ENCODE measurements around the gene KCNN1.

Gene KCNN1

GRCh38 chr19:17946965-17947784, 19.7 kb upstream of the KCNN1 start:
- in situ Hi-C loops (cut with MboI; ENCODE audit: low sequenced_read_pairs): loop anchor here (5.0 kb wide), 1 partner anchor 45 kb away; no protein-coding TSS in a partner anchor

DNA sequence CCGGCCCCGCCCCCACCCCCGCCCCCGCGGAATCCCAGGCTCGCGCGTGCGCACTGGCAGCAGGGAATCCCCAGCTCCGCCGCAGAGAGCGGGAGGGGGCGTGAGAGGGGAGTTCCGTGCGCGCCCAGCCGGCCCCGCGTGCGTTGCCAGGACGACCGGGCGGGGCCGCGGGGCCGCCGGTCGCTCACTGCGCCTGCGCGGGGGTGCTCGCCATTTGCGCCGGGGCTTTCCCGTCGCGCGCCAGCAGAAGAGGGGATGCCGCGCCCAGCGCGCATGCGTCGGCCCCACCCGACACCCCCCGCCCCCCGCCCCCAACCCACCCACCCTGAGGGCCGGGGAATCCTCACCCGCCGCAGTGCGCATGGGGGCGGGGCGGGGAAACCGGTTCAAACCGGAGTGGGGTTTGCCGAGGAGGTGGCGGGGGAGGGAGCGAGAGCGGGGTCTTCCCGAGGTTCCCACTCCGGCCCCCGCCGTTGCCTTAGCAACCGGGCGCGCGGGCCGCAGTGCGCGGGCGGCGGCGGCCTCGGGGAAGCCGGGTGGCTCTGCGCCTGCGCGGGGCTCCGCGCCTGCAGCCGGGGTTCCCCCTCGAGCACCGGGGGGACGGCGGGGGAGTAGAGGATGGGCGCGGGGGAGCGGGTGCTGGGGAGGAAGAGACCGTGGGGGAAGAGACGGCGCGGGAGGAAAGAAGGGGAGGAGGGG, 18.9 kb upstream of the KCNN1 start:
- in situ Hi-C loops (cut with MboI; ENCODE audit: low sequenced_read_pairs): loop anchor here (5.0 kb wide), 1 partner anchor 44 kb away; no protein-coding TSS in a partner anchor

- in situ Hi-C loops (cut with MboI; ENCODE audit: low sequenced_read_pairs): loop anchor here (5.0 kb wide), 1 partner anchor 44 kb away; no protein-coding TSS in a partner anchor
Observed at GRCh38 chr19:17948514-17948900, 18.4 kb upstream of the KCNN1 start.

GRCh38 chr19:17948931-17949930, 17.7 kb upstream of the KCNN1 start:
- in situ Hi-C loops (cut with MboI; ENCODE audit: low sequenced_read_pairs): loop anchor here (5.0 kb wide), 1 partner anchor 43 kb away; no protein-coding TSS in a partner anchor

DNA sequence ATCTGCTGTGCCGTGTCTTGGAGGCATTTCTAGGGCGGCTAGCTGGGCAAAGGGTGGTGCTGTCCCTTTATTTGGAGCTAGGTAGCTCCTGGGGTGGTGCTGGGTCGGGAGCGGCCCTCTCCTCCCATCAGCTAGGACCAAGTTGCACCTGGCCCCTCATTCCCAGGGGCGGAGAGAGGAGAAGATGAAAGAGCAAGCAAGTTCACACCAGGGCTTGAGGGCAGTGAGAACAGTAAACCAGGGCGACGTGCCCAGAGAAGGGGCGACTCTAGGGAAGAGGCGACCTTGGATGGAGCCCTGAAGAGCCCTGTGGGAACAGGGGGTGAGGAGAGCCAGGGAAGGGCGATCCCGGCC, 17.0 kb upstream of the KCNN1 start:
- in situ Hi-C loops (cut with MboI; ENCODE audit: low sequenced_read_pairs): loop anchor here (5.0 kb wide), 1 partner anchor 42 kb away; no protein-coding TSS in a partner anchor

DNA sequence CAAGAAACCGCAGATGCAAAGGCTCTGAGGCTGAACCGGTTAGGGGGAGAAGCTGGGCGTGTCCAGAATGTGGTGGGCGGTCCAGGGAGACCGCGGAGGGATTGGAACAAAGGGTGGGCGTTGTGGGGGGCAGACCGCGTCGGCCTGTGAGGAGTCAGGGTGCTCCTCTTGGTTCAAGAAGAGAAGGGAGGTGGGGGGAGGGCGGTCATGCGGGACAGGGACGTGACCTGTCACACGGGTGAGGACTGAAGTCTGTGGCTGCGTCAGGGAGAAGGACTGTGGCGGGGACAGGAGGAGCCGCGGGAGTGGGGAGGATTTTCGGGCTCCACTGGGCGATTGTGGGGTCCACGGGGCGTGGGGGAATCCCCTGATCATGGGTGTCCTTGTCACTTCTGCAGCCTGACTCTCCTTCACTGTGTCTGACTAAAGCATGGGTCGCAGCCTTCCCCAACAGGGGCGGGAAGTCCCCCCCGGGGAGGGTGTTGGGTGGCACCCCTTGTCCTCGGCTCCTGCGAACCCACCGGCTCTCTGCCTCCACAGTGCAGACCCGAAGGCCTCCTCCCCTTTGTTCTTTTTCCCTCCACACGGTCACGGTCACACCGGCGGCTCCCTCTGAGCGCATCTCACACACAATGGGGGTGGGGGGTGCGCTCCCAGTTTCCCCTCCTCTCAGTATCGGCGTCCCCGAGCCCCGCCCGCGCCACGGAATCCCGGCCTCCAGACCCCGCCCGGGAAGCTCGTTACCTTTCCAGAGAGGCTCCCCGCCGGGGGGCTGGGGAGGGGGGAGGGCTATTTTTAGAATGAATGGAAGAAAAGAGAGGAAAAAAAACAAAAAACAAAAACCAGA, 16.4 kb upstream of the KCNN1 start:
- in situ Hi-C loops (cut with MboI; ENCODE audit: low sequenced_read_pairs): no loop called here

DNA sequence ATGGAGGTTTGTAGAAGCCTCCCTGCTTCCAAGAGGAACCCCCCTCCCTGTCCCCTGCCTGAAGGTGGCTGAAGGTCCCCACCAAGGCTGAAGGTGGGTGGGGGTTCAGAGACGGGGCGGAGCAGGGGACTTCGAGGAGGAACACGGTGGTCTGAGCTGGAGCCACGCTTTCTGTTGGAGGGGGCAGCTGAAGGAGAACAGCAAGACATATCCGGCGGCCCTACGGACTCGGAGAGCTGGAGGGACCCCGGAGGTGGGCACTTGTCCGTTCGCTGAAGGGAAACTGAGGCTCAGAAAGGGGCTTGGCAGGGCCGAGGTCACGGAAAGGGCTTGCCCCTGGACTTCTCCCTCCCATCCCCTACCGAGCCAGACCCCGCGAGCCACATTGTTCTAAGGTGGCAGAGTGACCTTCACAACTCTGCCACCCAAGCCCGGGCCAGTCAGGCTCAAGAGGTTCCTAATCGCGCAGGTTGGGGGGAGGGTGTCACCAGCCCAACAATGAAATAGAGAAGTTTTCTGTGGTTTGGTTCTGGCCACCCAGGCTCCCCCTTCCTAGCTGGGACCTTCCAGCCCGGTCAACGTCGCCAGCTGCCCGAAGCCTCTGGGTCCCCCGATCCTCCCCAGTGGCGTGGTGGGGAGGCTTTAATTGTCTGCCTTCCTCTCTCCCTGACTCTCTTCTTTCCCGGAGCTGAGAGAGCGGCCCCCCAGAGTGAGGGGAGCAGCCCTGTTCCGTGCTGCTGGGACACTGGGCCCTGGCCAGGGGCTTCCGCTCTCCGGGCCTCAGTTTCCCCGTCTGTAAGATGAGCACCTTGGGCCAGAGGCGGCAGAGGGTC, 15.5 kb upstream of the KCNN1 start:
- in situ Hi-C loops (cut with MboI; ENCODE audit: low sequenced_read_pairs): no loop called here

GRCh38 chr19:17951990-17952976, 14.6 kb upstream of the KCNN1 start:
- in situ Hi-C loops (cut with MboI; ENCODE audit: low sequenced_read_pairs): no loop called here

- in situ Hi-C loops (cut with MboI; ENCODE audit: low sequenced_read_pairs): no loop called here
Observed at GRCh38 chr19:17953316-17953801, 13.5 kb upstream of the KCNN1 start.

GRCh38 chr19:17953869-17954268, 13.0 kb upstream of the KCNN1 start:
- in situ Hi-C loops (cut with MboI; ENCODE audit: low sequenced_read_pairs): no loop called here

DNA sequence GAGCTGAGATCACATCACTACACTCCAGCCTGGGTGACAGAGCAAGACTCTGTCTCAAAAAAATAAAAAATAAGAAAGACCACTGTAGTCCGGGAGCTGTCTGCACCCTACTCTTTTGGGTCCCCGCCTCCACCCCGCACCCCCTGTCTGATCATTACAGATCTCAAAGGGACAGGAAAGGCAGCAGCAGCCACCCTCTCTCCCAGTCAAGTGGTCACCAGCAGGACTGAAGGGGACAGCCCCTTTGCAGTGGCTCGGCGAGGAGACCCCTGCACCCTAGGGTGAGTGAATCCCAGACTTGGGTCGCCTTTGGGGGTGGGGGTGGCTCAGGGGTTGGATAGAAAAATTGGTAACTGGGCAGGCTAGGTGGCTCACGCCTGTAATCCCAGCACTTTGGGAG, 12.5 kb upstream of the KCNN1 start:
- in situ Hi-C loops (cut with MboI; ENCODE audit: low sequenced_read_pairs): no loop called here

DNA sequence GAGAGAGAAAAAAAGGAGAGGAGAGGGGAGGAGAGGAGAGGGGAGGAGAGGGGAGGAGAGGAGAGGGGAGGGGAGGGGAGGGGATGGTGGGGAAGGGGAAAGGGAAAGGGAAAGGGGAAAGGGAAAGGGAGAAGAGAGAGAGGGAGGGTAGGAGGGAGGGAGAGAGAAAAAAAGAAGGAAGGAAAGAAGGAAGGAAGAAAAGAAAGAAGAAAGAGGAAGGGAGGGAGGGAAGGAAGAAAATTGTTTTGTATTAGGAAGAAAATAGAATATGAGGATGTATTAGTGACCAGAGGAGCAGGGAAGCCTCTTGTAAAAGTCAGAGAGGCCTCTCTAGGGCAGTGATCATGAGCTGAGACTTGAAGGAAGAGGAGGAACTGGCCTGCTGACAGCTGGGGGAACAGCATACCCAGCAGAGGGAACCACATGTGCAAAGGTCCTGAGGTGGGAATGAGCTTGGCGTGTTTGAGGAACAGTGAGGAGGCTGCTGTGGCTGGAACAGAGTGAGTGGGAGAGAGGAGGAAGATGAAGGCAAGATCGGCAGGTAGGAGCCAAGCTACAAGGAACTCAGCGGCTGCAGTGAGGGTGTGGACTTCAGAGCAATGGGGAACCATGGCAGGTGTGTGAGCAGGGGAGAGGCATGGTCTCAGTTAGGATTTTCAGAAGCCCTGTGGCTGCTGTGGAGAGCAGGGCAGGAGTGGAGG, 9.6 kb upstream of the KCNN1 start:
- in situ Hi-C loops (cut with MboI; ENCODE audit: low sequenced_read_pairs): no loop called here

DNA sequence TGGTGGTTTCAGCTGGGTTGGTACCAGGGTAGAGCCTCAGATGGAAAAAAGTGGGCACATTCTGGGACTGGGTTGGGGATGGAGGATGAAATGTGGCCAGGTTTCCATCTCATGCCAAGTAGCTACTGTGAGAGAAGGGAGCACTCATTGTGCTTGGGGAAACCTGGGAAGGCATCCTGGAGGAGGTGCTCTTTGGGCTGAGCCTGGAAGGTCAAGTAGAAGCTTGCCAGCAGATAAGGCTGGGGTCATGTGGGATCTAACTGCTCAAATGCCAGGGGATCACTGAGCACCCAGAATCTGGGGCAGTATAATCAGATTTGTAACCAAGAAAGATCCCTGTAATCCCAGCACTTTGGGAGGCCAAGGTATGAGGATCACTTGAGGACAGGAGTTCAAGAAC, 9.0 kb upstream of the KCNN1 start:
- in situ Hi-C loops (cut with MboI; ENCODE audit: low sequenced_read_pairs): no loop called here

DNA sequence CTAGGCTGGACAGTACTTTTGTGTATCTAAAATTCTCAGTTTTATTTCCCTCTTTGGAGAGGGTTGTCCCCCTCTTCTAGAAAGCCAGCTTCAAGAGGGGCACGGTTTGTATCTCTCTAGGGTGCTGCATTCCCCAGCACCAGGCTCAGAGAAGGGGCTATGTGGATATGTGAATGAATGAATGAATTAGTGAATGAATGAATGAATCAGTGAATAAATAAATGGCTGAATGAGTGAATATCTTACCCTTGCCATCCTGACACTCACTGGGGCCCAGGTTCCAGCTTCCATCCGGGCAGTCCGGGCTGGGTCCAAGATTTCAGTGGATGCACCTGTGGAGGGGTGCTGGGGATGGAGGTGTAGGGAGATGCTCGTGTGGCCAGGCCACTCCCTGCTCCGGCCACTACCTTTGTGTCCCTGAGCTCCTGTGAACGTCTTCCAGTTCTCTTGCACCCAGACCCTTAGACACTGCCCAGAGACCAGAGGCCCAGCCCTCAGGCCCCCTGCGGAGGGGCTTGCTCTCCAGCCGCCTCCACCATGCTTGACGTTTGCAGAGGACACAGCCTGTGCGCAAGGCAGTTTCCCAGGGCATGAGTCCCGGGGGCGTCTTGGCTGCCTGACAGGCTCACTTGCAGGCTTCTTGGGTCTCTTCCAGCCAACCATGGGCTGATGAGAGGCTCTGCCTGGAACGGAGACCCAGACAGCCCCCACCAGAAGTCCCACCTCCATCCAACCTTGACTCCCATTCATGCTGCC, 2.8 kb upstream of the KCNN1 start:
- in situ Hi-C loops (cut with MboI; ENCODE audit: low sequenced_read_pairs): no loop called here

DNA sequence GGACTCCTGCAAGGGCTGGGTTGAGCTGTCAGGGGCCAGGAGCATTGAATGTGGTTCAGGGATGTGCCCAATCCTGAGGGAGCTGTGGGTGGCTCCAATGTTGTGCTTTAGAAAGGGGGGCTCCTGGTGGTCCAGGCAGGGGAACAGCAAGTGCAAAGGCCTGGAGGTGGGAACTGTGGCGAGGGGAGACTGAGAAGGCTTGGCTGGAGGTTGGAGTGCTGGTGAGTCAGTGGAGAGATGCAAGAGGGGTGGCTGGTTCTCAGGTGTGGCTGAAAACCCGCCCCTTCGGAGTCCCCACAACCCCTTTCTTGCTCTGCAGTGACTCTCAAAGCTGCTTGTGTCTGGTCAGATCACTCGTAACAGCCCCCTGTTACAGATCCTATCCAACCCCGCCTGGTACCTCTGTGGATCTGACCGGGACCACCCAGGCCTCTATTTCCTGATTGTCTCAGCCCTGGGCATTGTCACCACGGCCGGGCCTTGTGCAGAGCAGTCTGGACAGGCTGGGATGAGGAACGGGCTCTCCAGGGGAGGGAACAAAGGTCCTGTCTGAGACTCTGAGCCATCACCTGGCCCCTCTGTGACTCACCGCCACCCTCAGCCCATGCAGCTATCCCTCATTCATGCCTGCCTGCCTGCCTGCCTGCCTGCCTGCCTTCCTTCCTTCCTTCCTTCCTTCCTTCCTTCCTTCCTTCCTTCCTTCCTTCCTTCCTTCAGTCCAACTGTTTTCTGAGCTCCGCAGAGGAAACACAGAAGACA, 1.4 kb upstream of the KCNN1 start:
- in situ Hi-C loops (cut with MboI; ENCODE audit: low sequenced_read_pairs): no loop called here

- in situ Hi-C loops (cut with MboI; ENCODE audit: low sequenced_read_pairs): no loop called here
Observed at GRCh38 chr19:17966129-17966483, 801 bp upstream of the KCNN1 start.
